AG04449 (cell line): Measurements from ENCODE around the gene ABCB1.

Source experiments
- CTCF ChIA-PET: fragments of 350-600 bp; formaldehyde crosslinking; extraction: SDS; loops from one replicate; lab custom pipeline; 2021; ENCODE audit warnings: antibody characterized with exemption; lab: Yijun Ruan, JAX
- POLR2A ChIA-PET: fragments of 400-600, 350-600 bp; formaldehyde crosslinking; extraction: SDS; loops from one replicate; lab custom pipeline; 2020; ENCODE audit warnings: antibody characterized with exemption, inconsistent platforms; lab: Yijun Ruan, JAX
- DNase-seq: peaks from one replicate; pipeline ENCODE4 v3.0.0-alpha.2; 2010; ENCODE audit warnings: low read depth, low spot score
- H3K4me3 ChIP-seq: 2 replicates; pipeline ENCODE4 v1.5.1; 2011; ENCODE audit warnings: low read depth, mild to moderate bottlenecking, control low read depth, low read length
- TF ChIP-seq, protein P1 (sequence below): IDR thresholded peaks from one replicate; pipeline ENCODE4 v1.5.1; 2011; ENCODE audit warnings: mild to moderate bottlenecking, moderate library complexity, low read length, control low read depth, inconsistent platforms; ENCODE audit not compliant: insufficient read depth; ENCODE audit errors: missing control alignments

The ABCB1 gene

GRCh38 chr7:87506246-87507180 is 94.2 kb downstream of the ABCB1 start:
- peak; percentile 5 for DNase-seq
- CTCF ChIA-PET, result interaction anchor here (0.7 to 2.9 kb wide), 17 partner anchors 9 to 663 kb away, joined by 3 to 46 read pairs (median 3); no protein-coding TSS in a partner anchor
- no peak overlapping the region for H3K4me3 ChIP-seq
- TF ChIP-seq, protein P1, sequence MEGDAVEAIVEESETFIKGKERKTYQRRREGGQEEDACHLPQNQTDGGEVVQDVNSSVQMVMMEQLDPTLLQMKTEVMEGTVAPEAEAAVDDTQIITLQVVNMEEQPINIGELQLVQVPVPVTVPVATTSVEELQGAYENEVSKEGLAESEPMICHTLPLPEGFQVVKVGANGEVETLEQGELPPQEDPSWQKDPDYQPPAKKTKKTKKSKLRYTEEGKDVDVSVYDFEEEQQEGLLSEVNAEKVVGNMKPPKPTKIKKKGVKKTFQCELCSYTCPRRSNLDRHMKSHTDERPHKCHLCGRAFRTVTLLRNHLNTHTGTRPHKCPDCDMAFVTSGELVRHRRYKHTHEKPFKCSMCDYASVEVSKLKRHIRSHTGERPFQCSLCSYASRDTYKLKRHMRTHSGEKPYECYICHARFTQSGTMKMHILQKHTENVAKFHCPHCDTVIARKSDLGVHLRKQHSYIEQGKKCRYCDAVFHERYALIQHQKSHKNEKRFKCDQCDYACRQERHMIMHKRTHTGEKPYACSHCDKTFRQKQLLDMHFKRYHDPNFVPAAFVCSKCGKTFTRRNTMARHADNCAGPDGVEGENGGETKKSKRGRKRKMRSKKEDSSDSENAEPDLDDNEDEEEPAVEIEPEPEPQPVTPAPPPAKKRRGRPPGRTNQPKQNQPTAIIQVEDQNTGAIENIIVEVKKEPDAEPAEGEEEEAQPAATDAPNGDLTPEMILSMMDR, result no peak
- POLR2A ChIA-PET, result no interaction called here

- ChIA-PET POLR2A (no interaction called here), CTCF (interaction anchor here (0.7 to 2.9 kb wide), 13 partner anchors 8 to 663 kb away, joined by 3 to 46 read pairs (median 3); no protein-coding TSS in a partner anchor)
- TF ChIP-seq, protein P1, result no peak
- DNase-seq, result no peak
- H3K4me3 ChIP-seq, result no peak overlapping the region
Measured at GRCh38 chr7:87505557-87506245, 95.0 kb downstream of the ABCB1 start.

GRCh38 chr7:87505122-87505521 is 95.6 kb downstream of the ABCB1 start:
- TF ChIP-seq, protein P1, result no peak
- no peak for DNase-seq
- POLR2A ChIA-PET, result no interaction called here
- H3K4me3 ChIP-seq, result no peak overlapping the region
- CTCF ChIA-PET, result interaction anchor here (1.8 to 2.9 kb wide), 2 partner anchors 11 to 383 kb away, joined by 5 to 46 read pairs; no protein-coding TSS in a partner anchor

- TF ChIP-seq, protein P1, result no peak
- no peak for DNase-seq
- POLR2A ChIA-PET, result no interaction called here
- no peak overlapping the region for H3K4me3 ChIP-seq
- CTCF ChIA-PET, result no interaction called here
Measured at GRCh38 chr7:87499494-87499893, 101.2 kb downstream of the ABCB1 start.

- TF ChIP-seq, protein P1, result no peak
- ChIA-PET POLR2A (no interaction called here), CTCF (no interaction called here)
- no peak for DNase-seq
- no peak overlapping the region for H3K4me3 ChIP-seq
Measured at GRCh38 chr7:87498893-87499292, 101.8 kb downstream of the ABCB1 start.

DNA sequence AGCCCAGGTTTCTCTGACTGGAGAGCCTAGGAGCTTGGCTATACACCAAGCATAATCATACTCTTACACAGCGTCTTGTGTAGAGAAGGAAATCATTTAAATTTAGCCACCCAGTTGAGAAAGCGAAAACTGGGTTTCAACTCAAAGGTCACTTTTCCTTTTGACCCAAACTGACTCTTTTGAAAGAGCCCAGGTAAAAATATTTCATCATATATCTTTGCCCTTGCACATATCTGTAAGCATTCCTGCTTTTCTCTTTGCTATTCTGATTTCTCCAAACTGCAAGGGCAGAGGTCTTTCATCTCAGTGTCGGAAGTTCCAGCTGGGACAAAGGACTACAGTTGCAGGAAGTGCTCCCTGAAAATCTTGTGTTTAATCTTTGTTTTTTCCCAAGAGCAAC is 103.2 kb downstream of the ABCB1 start:
- POLR2A ChIA-PET, result no interaction called here
- CTCF ChIA-PET, result interaction anchor here (1.5 kb wide), 1 partner anchor 9 kb away, joined by 5 read pairs; no protein-coding TSS in a partner anchor
- TF ChIP-seq, protein P1, result no peak
- H3K4me3 ChIP-seq, result no peak overlapping the region
- DNase-seq, result no peak
